Activated CD4-positive, alpha-beta T cell treated with anti-CD3 and anti-CD28 coated beads for 24 hours (primary cell): ENCODE results near the gene SRC.

ENCODE experiments used
- DNase-seq, 2 donors: peaks; one replicate each; pipeline ENCODE4 v3.0.0-alpha.2; 2020; ENCODE audit warnings: low read depth in 2 of 2

The SRC gene

DNA sequence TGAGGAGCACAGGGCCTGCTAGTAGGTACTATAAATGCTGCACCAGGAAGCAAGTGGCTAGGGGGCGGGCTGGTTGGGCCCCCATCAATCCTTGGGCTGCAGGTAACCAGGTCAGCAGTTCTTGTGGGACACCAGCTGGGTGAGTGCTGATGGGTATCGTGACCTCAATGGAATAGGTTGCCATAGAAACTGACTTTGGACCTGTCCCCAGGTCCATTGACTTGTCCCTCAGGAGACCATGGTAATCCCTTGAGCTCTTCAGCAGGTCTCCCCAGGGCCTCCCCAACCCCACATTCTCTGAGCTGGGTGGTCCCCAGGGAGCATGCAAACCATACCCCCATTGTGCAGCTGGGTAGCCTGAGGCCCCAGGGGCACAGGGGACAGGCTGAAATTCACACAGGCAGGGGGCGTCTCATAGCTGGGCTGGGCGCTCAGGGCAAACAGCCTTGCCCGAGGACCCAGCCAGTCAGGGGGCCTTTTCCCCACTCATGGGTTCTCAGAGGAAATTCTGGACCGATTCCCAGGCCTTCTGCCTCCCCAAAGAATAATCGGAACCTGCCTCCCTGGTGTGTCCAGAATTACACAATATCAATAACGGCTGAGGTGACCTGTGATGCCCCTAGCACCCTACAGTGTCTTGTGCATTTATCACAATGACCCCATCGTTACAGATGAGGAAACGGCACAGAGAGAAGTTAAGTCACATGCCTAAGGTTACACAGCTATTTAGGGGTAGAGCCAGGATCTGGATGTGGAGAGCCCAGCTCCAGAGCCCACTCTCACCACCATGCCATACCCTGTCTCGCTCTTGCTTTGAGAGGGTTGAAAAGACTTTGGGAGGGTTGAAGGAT lies 35.9 kb downstream of the SRC start:
- DNase-seq: no peak

DNA sequence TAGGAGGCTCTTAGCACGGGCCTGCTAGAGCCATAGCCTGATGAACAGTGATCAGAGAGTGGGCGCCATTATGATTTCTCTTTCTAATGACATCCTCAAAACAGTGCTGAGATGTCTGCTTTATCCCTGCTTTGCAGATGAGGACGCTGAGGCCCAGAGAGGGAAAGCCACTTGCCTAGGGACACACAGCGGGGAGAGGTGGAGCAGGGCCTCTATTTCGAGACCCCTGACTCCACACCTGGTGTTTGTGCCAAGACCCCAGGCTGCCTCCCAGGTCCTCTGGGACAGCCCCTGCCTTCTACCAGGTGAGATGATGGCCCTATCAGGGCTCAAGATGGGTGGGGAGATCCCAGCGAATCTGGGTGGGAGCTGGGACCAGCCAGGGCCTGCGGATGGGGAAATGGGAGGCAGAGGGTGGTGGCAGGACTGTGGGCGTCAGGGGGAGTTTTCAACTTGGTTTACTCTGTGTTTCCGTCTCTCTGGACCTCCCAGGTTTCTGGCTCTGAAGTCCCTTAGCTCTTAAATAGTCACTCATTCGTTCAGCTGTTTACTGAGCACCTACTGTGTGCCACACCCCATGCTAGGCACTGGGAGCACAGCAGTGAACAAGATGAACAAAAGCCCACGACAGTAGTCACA lies 36.7 kb downstream of the SRC start:
- no peak for DNase-seq

DNA sequence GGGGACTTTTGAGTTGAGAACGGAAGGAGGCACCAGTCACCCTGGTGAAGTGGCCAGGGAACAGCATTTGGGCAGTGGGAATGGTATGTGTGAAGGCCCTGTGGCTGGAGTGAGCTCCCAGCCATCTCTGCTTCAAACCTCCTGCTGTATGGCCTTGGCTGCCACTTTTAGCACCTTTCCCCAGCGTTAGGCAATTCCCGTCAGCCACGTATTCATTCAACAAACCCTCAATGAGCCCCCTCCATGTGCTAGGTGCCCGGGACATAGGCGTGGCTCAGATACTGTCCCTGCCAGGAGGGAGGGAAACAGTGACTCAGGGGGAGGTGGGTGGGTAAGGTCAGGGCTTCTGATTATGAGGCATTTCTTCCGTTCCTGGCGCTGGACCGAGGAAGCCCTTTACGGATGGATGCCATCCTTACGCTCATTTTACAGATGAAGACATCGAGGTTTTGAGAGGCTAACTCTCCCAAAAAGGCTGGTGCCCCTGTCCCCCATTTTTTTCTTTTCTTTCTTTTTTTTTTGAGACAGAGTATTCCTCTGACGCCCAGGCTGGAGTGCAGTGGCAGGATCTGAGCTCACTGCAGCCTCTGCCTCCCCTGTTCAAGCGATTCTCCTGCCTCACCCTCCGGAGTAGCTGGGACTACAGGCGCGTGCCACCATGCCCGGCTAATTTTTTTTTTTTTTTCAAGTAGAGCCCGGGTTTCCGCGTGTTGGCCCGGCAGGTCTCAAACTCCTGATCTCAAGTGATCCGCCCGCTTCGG lies 37.5 kb downstream of the SRC start:
- no peak for DNase-seq

DNA sequence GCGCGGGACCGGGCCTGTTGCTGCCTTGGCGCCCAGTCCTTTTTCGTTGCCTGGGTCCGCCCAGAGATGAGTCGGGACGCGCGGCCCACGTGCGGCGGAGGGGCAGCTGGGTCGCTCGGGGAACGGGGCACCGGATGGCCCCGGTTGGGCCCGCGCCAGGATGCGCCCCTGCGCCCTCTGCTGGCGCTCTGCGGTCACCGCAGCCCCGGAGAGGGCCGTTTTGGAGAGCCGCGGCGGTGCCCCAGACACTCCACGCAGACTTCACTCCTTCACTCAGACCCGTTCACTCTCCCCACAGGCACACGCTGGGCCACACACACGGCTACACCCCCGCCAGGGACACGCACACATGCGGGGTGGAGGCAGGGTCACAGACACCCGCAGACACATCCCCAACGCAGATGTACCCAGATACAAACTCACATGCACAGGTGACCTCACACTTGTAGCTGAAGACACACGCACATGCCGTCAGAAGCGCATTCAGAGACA lies 38.8 kb downstream of the SRC start:
- peak; percentile 67 to 72 for DNase-seq

DNA sequence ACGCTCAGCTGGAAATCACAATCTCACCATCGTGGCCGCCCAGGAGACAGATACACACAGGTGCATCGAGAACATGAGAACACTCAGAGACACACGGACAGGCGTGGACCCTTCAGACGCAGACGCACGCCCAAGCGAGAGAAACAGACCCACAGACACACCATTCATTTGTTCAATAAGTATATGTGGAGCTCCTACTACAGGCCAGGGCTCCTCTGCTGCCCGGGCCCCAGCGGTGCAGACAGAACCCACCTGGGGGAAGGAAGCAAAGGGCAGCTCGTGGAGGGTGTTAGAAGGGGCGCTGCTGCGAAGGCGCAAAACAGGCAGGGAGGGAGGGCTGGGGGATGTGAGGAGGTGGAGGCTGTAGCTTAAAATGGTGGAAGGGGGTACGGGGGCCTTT lies 39.2 kb downstream of the SRC start:
- DNase-seq: no peak

DNA sequence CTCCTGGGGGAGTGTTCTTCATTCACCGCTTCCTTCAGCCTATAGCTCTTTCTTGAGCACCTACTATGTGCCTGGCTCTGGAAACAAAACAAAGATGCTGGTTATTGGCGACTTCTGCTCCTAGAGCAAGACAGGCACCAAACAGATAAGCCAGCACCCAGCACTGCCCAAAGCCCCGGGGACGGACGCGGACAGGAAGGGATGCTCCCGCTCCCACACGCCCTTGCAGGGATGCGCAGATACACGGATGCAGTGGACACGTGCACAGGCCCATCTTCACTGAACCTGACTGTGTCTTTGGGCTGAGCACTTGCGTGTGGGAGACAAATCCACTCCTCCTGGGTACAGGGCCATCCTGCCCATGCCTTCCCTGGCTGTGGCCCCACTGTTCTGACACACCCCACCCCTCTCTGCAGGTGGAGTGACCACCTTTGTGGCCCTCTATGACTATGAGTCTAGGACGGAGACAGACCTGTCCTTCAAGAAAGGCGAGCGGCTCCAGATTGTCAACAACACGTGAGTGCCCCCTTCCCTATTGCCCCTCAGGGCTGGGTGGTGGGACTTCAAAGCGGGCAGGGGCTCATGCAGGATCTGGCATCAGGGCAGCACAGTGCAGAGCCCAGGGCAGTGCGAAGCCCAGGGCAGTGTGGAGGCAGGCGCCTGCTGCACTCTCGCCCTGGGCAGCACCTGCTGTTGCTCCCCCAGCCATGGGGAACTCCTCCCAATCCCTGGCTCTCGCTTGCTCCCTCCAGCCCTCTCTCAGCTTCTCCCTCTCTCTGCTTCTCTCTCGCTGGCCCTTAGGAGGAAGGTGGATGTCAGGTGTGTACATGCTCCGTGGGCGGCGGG lies 39.9 kb downstream of the SRC start:
- DNase-seq: no peak

DNA sequence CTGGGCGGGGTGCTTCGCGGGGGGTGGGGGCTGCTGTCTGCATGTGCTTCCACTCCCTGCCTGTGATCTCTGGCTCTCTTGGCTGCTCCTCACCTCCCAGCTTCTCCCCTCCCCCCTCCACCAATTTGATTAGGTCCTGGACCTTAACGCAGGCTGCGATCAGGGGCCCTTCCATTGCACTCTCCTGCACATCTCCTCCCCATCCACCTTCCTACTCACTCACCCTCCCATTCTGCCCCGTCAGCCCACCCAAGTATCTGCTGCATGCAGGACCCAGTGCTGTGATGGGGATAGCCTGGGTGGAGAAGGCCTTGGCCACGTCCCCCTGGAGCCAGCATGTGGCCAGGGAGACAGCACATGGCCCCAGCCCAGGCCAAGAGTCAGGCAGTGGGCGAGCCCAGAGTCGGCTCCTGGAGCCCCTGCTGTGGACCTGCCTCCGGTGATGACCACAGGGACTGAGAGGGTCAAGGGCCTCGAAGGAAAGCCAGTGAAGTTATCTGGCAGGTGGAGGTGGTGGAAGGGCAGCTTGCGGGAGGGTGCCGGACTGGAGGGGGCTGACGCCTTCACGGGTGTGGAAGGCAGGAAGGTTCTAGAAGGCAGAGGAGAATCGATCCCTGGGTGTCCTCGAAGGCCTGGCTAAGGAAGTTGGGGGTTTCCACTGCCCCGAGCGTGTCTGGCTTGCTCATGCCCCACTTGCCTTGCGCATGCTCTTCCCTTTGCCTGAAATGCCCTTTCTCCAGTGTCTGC lies 40.7 kb downstream of the SRC start:
- DNase-seq: no peak

DNA sequence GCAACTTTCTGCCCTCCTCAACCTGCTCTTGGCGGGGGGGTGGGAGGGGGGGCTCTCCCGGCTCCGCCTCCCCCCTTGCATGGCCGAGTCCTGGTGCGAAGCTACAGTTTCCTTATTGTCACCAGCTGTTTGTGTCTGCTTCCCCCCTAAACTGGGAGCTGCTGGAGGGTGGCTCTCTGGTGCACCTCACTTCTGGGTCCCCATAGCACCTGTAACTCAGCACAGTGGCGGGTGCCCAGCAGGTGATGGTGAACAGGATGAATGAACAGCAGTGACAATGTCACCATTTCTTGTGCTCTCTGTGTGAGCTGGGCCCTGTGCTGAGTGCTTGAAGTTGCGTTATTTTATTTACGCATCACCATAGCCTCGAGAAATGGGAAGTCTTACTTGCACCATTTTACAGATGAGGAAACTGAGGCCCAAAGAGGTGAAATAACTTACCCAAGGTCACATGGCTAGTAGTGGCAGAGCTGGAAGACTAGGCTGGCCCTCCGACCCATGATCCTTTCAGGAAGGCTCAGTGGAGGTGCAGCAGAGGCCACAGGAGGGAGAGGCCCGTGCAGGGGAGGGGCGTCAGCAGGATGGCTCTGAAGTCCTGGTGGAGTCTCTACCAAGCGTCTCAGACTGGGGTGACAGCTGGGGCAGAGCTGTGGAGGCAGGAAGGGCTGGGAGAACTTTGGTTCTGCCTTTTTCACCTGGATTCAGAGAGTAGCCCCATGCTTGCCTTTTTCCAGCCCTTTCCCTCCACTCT lies 41.8 kb downstream of the SRC start:
- DNase-seq: no peak

DNA sequence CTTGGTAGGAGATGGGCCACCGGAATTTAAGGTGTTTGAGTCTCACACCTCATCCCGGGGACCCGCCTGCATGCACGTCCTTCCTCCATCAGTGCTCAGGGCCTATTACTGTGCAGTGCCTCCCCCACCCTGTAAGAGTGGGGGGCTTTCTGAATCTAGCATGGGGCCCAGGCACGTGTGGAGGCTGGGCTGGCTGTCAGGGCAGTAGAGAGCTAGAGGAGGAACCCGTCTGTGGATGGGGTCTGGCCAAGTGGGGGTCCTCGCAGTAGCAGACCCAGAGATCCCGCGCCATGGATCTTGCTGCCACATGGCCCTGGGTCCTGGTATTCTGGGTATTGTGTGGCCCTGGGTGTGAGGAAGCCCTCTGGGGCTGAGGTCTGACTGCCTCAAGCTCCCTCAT lies 42.9 kb downstream of the SRC start:
- no peak for DNase-seq

DNA sequence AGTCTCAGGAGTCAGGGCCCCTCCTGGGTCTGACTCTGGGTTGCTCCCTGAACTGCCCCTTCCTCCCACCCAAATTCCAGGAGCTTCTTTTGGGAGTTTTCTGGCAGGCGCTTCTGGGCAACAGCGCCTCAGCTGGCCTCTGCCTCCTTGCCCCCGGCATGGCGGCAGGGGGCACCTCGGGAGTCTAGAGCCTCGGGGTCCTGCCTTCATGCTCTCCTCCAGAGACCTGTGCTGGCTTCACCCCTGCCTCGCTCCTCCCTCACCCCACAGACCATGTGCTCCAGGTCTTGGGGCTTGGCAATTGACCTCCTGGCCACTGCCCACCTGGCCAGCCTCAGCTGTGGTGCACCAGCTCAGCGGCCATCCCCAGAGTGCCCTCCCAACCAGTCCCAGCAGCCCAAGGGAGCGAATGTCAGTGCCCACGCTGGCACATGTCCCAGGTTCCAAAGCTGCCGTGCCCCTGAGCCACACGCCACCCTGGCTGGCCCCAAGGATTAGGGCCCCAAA lies 43.4 kb downstream of the SRC start:
- DNase-seq: no peak

DNA sequence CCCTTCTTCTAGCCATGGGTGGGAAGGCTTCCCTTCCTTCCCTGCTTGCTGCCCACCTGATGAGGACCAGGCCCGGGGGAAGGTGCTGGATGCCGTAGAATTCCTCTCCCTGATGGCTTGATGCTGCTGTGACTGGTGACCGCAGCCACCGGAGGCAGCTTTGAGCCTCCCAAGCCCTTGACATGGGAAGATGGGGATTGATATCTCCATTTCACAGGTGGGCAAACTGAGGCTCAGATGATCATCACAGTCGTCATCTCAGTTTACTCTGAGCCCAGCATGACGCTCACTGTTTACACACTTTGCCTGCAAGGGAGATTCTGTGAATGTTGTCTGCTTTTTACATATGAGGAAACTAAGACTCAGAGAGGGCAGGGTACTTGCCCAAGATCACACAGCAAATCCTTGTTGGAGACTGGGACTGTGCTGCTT lies 43.9 kb downstream of the SRC start:
- no peak for DNase-seq

DNA sequence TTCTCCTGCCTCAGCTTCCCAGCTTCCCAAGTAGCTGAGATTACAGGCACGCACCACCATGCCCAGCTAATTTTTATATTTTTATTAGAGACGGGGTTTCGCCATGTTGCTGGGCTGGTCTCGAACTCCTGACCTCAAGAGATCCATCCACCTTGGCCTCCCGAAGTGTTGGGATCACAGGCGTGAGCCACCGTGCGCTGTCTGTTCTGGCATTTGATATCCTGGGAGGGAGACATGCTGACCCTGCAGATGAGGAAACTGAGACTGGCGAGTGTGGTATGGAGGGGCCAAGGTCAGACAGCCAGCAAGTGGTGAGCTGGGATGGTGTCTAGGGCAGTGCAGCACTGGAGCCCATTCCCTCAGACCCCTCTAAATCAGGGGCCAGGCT lies 44.6 kb downstream of the SRC start:
- DNase-seq: no peak

DNA sequence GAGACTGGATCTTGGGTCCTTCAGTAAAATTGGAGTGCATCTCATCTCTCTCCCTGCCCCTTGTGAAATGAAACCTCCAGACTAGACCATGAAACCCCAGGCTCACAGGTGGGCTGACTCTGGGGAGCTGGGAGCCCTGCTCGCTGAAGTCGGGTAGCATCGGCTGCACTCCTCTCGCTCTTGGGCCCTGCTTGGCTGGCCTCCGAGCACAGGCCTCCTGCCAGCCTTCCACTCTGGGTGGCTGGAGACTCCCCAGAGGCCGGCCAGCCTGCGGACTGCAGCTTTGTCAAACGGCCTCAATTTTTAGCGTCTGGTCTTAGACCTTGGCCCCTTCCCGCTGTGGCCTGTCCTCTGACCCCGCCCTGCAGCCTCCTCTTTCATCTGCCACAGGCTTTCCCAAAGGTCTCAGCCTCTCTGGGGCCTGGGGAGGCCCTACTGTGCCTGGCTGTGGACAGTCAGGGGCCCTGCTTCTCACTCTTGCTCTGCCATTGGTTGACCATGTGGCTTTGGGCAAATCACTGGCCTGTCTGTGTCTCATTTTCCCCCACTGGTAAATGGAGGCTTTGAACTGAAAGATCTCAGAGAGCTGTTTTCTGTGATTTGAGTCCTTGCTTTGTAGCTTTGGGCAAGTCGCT lies 45.1 kb downstream of the SRC start:
- no peak for DNase-seq

DNA sequence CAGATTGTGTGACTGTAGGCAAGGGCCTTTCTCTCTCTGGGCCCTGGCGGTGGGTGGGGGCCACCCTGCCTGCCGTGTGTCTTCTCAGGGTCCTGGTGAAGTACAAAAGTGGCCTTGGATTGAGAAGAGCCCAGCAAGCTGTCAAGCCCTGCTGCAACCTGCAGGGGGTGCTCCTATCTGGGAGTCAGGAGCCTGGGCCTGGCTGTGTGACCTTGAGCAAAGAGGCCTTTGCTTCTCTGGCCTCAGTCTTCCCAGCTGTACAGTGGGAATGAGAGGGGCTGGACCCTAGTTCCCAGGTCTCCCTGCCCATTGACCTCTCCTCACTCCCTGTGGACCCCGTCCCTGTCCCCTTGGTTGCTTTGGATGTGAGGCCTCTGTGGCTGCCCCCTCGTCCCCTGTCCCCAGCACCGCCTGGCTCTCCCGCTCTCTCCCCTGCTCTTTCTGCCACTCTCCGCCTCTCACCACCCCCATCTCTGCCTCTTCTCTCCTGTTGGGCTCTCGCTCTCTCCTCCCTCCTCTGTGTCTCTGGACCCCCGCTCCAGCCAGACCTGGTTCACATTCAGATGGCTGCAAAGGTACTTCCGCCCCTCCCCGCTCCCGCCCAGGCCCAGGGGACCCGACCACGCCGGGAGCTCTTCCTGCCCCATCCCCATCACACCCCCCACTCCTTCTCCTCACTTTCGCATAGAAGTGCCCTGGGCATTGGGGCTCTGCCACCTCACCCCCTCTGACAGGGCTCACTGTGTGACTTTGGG lies 46.7 kb downstream of the SRC start:
- DNase-seq: no peak

DNA sequence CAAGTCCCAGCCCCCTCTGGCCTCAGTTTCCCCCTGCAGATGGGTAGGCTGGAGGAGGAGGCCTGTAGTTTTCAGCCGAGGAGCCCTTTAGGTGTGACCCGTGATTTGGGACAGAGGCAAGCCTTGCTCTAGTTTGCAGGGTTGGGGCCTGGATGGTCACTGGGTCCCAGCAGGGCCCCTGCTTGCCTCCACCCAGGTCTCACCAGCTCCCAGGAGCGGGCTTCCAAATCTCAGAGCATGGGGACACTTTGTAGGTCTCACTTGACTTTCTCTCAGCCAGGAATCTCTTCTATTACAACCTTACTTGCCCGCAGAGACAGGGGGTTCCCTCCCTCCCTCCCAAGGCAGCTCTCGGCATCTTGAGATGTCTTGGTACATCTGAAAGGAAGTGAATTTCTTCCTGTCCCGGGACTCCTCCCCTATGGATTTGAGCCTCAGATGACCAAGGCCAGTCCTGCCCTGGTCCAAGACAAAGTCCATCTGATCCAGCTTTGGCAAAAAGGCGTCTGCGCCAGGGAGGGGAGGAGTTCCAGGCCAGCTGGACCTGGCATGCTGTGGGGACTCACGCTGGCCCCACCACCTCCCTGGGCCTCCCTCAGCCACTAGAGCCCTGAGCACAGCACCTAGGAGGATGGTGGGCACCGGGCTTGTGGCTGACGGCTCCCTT lies 47.4 kb downstream of the SRC start:
- no peak for DNase-seq

DNA sequence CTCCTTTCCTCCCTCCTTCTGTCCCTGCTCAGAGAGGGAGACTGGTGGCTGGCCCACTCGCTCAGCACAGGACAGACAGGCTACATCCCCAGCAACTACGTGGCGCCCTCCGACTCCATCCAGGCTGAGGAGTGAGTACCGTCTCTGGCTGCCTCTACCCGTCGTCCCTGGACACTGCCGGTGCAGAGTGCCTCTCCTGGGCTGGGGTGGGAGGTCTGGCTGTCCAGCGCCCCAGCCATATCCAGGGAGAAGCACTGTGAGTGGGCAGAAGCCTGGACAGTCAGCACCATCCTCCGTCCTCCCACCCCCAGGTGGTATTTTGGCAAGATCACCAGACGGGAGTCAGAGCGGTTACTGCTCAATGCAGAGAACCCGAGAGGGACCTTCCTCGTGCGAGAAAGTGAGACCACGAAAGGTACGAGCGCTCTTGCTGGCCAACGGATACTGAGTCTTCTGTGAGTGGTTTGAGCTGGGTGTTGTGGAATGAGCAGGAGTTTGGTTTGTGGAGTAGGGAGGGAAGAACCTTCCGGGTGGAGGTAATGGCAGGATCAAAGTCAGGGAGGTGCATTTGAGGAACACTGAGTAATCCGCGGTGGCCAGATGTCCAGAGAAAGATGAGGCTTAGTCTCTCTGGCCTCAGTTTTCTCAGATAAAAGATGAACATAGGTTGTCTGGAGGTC lies 48.1 kb downstream of the SRC start:
- no peak for DNase-seq

DNA sequence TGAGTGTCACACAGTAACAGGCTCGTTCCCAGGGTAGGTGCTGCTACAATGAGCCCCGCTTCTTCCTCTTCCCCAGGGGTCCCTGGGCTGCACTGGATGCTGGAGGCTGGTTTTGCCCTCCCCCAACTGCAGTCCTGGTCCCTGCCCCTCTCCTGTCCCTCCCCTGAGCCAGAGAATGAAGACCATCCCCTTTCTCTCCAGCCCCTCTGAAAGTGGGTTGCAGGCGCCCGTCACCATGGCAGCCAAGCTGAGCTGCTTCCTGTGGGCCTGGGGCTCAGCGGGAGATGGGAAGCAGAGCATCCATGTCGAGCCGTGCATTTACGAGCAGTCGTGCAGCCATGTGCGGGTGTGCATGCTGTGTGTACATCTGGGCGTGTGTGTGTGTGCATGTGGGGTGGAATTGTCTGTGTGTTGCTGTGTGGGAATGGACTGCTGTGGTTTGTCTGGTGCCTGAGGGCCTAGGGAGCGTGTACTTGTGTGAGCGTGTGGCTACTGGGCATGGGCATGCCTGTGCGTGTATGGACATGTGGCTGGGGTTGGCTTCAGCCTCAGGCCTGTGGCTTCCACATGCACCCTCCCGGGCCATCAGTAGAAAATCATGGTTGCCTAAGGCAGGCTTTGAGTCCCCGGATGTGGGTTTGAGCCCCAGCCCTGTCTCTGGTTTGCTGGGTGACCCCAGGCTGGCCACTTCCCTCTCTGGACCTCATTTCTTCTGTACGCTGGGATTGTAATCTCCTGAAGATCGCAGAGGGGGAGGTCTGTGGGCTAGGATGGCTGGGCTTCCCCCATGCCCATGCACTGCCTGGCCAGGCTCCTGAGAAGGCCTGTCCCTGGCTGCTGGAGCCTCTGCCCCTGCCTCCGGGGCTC lies 48.8 kb downstream of the SRC start:
- no peak for DNase-seq
